HG03139 (cell line): ENCODE results near the gene ME3.
"Not testable (repeated sequence)": the region's sequence is repeated elsewhere in the genome, so short reads cannot be mapped to it uniquely, and the experiment has no call there.

Source experiments
- ATAC-seq: cut with Tn5 transposase; IDR thresholded peaks from one replicate; pipeline ENCODE4 v1.9.1; 2021; ENCODE audit not compliant: unreplicated experiment

Gene ME3

DNA sequence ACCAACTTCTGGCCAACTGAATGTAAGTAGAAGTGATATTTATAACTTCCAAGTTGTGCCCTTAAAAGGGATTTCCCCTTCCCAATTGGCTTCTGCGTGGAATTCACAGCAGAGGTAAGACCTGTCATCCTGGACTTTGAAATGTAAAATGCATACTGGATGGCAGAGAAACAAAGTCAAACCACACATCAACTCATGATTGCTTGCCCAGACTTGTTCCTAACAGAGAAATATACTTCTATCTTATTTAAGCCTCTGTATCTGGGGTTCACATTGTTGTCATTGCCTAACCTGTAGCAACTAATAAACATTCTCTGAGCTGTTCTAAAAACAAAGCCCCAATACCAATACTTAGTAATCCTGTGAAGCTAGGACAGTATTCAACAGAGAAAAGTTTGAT, 6.2 kb downstream of the ME3 start:
- no peak for ATAC-seq

- no peak for ATAC-seq
These were observed 7.5 kb downstream of the ME3 start for GRCh38 chr11:86664930-86665329.

DNA sequence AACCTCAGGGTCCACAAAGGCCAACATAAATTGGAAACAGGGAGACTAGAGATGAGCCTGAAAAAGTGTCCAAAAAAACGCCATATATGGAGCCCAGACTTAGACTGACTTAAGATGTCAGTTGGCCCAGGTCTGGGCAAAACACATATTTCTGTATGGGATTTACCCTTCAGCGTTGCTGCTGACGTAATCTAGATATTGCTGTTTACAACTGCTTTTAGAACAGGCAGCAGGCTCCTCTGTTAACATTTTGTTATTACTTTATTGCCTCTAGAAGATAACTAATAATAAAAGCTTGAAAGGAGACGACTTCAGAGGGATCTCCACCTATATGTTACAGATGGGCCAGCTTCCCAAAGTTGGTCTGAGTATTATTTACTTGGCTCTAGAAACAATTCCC, 8.7 kb downstream of the ME3 start:
- ATAC-seq: no peak

DNA sequence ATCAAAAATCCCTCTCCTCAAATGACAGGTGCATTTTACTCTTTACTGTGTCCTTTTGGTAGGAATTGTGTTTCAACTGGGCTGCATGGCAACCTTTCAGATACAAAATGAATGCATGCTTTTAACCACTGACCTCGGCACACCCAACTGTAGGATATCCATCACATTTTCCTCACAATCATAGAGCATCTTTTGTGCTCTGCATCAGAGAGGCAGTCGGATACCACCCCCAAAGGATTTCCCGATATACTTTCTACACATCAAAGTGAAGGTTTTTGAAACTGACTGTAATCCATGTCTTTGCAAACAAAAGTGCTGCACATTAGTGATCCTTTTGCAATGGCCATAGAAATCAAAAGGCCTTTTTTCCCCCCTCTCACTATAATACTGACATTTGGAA, 9.1 kb downstream of the ME3 start:
- ATAC-seq: no peak

DNA sequence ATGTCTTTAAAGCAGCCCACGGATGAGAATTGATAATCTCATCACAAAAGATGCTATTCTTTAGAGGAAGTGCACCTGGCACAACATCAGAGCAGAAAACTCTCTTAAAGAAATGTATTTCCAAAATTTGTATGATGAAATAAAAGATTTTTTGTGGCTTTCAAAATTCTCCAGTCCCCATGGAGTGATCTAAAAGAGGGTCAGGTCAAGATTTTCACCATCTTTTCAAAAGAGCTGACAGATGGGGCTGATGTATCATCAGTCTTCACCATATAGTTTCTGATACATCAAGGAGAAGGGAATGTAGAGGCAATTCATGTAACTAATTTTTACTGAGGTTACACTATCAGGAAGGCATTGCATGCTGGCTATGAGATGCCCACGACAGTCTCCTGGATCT, 11.7 kb downstream of the ME3 start:
- no peak for ATAC-seq

GRCh38 chr11:86660088-86660487, 12.3 kb downstream of the ME3 start:
- no peak for ATAC-seq

DNA sequence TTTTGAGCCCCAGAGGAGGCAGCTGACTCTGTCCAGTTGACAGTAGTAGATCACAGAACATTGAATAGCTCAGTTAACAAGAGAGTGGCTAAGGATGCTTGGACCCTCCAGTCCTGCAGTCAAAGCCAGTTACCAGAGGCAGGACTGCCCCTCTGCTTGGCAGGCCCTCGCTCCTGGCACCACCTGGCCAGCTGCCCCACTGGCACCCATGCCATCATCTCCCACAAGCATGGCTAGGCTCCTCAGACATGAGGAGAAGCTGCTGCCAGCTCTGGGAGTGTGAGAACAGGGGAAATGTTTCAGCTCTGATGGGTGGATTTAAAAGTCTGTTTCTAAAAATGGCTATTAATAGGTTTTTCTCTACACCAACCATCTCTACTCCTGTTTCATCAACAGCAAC, 13.9 kb downstream of the ME3 start:
- ATAC-seq: no peak

DNA sequence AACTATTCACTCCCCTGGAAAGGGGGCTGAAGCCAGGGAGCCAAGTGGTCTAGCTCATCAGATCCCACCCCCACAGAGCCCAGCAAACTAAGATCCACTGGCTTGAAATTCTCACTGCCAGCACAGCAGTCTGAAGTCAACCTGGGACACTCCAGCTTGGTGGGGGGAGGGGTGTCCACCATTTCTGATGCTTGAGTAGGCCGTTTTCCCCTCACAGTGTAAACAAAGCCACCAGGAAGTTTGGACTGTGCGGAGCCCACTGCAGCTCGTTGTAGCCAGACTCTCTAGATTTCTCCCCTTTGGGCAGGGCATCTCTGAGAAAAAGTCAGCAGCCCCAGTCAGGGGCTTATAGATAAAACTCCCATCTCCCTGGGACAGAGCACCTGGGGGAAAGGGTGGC, 27.2 kb downstream of the ME3 start:
- ATAC-seq: not testable (repeated sequence)

DNA sequence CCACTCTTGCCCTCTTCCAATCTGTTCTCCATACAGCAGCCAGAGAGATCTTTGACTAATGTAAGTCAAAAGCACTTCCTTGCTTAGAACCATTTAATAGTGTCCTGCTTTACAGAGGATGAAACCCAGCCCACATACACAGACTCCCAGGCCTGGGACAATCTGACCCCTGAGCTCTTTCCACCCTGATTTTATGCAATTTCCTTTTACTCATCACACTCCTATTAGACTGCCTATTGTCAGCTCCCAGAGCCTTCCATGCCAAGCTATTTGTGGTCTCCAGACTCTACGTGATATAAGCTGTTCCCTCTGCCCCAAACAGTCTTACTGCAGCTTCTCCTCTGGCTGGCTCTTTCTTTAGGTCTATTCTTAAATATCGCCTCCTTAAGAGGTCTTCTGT, 28.1 kb downstream of the ME3 start:
- no peak for ATAC-seq

GRCh38 chr11:86641537-86642261, 30.7 kb downstream of the ME3 start:
- no peak for ATAC-seq

GRCh38 chr11:86639137-86639536, 33.3 kb downstream of the ME3 start:
- no peak for ATAC-seq

- ATAC-seq: no peak
These were observed 33.7 kb downstream of the ME3 start for GRCh38 chr11:86638673-86639072.

DNA sequence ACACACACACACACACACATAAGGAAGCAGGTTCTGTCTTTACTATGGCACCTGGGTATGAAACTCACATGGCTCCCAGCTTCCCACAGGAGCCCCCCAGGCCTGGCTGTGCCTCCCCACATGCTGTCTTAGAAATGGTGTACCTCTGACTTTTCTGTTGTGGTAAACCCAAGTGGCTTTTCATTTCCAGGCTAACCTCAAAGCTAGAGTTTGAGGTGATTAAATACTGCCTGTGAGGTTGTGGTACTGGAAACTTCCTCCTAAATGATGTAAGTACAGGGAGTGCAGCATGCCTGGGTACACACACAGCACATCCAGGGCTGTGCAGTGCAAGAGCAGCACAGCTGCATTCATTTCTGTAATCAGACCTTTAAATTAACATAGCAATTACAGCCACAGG, 34.4 kb downstream of the ME3 start:
- no peak for ATAC-seq

- ATAC-seq: no peak
These were observed 36.1 kb downstream of the ME3 start for GRCh38 chr11:86636275-86636674.

GRCh38 chr11:86632499-86633269, 39.7 kb downstream of the ME3 start:
- no peak for ATAC-seq

GRCh38 chr11:86630229-86630981, 42.0 kb downstream of the ME3 start:
- no peak for ATAC-seq

DNA sequence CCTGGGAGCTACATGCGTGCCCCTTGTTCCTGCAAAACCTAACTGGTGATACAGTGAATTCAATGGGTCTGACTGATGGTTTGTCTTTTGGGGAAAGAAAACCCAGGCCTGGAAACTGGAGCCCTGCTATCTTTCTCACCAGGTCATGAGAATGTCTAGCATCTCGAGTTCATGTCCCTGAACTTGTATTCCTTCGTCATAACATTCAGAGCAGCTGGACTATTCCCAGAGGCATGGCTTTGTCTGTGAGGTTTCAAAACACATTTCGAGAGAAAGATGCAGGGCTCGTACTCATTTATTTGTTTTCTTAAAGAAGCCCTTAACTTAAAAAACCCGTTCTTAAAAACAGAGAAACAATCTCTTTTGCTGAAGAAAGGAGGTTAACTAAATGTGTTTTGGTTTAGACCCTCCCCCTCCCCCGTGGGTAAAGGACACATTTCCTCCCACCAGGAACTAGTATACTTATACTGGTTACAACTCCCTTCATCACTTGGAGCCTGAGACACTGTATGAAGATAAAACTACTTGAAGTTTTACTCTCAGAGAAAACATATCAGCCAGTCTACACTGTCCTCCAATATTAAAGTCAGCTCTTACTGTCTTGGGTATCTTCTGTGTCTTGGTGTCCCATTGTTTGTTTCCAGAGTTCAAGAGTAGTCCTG, 43.2 kb downstream of the ME3 start:
- no peak for ATAC-seq

DNA sequence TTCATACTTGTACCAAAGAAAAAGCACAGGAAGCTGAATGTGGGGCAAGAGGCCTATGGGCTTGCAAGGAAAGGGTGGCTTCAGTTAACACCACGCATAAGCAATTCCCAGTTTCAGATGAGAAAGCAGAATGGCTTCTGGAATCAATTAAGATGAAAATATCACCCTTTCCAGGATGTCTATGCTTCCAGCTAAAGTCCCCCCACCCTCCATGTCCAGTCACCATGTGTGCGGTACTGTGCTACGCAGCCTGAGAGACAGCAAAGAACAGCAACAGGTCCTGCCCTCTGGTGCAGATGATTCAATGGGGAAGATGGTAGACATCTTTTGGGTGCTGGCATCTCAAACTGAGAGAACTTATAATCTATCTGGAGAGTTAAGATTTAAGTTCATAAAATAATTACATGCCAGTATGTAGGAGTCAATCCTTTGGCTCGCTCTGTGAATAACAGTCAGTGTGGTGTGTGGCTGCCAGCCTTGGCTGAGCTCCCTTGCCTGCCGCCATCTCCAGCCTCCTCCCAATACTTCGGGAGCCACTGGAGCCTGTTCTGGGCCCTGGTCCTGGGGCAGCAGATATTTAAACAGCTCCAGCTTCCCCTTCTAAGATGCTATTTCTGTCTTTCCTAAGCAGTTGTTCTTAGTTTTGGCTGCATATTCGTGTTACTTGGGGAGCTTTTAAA, 44.5 kb downstream of the ME3 start:
- no peak for ATAC-seq

DNA sequence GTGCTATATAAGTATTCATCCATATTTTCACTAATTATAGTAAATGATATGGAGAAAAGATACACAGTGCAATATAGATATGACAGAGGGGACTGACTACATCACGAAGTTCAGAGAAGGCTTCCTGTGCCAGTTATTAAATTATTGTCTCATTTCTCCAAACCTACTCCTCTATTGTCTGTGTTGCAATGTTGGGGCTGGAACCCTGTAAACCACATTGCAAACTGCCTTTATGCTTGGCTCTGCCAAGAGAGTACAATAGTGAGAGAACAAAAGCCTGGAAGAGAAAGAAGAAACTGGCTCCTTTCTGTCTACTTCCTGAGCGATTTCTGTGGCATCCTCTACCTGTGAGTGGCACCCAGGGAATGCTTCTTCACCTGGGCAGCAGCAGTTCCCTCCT, 46.4 kb downstream of the ME3 start:
- no peak for ATAC-seq

DNA sequence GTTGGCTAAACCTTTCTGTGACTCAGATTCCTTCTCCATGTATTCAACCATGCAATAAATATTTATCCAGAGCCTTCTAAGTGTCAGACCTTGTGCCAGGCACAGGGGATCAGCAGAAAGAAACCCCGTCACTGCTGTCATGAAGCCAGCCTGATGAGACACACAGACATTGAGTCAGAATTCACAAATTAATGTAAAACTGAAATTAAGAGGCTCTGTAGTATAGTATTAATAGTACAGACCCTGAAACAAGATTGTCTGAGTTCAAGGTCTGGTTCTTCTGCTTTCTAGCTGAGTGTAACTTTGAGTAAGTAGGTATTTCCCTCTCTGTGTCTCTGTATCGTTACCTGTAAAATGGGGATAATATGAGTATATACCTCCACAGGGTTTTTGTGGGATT, 46.9 kb downstream of the ME3 start:
- ATAC-seq: no peak

GRCh38 chr11:86624366-86624765, 48.0 kb downstream of the ME3 start:
- no peak for ATAC-seq
